GM19452 (cell line): ENCODE measurements around the gene BMP7.
"Not testable (repeated sequence)": the region's sequence is repeated elsewhere in the genome, so short reads cannot be mapped to it uniquely, and the experiment has no call there.

Experiments used
- ATAC-seq: cut with Tn5 transposase; IDR thresholded peaks from one replicate; pipeline ENCODE4 v1.9.1; 2021; ENCODE audit not compliant: unreplicated experiment

Gene BMP7

DNA sequence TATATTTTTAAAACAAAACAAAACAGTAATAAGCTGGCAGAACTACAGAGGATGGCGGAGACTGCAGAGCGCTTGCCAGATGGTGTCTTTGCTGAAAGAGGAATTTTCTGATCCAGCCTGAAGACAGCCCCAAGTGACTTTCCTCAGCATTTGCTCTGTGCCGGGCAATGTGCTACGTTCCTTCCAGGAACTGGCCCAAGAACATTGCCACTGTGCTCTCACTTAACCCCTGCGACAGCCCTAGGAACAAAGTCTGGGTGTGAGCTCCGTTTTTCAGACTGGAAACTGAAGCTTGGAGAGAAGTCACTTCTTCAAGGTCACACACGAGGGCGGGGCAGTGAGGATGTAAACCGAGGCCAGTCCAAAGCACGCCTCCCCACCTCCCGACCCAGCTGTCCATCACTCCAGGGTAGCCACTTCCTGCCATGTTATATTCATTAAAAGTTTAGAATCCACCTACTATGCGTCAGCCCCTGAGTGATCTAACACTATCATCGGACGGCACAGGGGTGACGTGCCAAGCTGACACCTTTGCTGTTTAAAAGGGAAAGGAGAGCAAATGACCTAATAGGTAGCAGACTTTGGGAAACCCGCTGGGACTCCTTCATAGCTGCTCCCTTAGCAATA is 22.3 kb upstream of the BMP7 start:
- ATAC-seq = no peak

DNA sequence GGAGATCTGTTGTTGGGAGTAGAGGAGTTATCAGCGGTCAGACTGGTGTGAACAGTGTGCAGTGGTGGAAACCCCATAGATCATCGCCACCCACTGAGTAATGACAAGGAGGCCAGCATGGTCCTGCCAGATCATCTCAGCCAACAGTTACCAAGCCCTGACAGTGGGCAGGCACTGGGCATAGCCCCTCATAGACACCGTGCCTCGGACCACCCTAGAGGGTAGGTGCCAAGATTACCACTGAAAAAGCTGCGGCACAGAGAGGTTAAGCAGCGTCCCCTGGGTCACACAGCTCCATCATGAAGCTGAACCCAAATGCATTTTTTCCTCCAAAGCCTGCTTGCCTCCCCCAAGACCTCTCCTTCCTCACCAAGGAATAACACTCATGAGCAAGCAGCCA is 21.5 kb upstream of the BMP7 start:
- no peak for ATAC-seq

DNA sequence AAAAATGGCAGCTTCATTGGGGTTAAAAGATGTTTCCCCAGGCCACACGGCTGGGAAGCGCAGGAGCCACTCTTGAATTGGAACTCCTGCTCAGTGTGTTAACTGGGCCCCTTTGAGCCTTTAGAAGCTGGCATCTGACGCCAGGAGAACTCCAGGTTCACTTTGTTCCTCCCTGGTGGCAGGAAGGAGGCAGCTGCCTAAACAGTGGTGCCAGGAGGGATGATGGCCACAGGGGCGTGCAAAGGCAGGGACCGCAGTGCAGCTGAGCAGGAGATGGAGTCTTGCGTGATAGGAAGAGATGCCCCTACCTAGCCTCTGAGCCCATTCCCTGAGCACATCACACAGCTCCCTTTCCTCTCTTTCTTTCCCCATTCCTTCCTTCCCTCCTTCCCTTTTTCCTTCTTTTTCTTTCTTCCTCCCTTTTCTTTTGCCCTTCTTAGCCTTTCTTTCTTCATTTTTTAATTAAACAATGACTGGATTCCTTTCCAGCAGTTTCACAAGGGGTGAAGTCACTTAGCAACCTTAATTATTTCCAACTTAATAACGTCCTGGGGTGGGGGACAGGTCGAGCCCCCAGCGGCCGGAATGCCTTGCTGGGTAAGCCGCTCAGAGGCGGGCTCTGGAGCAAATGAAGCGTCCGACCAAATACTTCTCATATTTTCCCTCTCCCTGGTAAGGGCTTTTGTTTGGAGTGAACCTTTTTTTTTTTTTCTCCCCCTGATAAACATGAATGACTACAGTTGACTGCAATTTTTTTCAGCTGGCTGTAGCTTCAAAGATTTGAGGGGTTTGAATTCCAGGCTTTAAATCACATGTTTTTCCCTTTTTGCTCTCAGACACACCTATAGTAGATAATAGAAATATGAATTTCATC is 20.8 kb upstream of the BMP7 start:
- no peak for ATAC-seq

DNA sequence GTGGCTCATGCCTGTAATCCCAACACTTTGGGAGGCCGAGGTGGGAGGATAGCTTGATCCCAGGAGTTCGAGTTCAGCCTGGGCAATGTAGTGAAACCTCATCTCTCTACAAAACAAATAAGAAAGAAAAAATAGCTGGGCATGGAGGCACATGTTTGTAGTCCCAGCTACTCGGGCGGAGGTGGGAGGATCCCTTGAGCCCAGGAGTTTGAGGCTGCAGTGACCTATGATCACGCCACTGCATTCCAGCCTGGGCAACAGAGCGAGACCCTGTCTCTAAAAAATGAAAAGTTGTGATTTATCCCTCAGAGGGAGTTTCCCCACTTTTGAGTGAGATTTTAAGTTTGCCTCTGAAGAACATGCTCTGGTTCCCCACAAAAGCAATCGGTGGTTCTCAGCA is 17.4 kb upstream of the BMP7 start:
- ATAC-seq = no peak

DNA sequence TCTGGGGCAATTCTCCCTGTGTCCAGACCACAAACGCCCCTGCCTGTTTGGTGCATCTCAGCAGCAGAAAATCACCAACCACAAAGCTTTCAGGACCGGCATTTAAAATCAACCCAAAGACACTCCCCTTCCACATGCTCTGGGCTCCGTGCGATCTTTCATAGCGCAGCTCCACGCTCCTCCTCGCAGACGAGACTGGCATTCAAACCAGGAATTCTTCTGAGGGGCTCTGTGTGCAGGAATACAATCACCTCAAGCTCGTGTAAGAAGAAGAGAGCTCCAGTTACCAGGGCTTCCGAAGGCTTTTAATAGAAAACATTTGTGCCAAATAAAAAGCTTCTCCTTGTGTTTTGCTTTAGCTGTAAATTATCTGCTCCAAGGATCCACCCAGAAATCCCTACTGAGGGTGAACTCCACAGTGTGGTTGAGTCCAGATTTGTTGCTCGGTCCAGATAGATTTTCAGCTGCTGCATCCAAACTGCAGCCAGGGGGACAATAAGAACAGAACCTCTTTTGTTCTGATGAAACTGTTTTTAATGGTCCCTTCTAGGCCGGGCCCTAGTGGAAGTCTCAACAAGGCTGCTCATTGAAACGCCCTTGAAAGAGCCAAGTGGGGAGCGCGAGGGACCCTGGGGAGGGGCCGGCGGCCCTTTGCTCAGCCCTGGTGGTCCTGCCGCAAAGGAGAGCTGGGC is 16.4 kb upstream of the BMP7 start:
- ATAC-seq = no peak

DNA sequence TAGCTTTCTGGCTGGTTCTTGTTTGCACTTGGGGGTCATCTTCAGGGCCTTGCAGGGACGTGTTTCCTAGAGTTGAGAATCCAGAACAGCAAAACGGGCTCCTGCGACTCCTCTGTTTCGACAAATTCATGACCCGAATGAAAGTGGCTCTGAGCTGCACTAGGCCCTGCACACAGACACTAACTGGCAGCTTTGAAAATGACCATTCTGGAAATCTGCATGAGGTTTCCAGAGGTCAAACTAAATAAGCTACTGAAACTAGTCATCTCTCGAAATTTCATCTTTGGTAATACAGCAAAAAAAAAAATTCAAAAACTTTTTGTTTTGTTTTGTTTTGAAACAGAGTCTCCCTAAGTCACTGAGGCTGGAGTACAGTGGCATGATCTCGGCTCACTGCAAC is 15.5 kb upstream of the BMP7 start:
- no peak for ATAC-seq

DNA sequence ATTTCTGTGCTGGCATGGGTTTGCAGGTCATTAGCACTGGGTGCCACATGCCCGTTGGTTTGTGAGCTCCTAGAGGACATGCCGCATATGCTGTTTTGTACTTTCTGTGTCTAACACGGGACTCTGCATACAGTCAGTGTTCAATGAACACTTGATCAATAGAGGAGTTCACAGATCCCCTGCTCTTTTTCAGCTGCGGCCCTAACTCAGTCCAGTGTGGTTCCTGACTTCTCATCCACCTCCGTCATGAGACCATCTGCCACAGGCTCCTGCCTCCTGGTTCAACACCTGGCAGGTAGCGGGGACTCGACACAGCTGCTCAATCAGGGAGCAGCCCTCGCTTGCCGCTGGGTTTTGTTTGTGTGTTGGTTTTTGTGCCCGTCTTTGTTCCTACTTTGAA is 13.8 kb upstream of the BMP7 start:
- no peak for ATAC-seq

DNA sequence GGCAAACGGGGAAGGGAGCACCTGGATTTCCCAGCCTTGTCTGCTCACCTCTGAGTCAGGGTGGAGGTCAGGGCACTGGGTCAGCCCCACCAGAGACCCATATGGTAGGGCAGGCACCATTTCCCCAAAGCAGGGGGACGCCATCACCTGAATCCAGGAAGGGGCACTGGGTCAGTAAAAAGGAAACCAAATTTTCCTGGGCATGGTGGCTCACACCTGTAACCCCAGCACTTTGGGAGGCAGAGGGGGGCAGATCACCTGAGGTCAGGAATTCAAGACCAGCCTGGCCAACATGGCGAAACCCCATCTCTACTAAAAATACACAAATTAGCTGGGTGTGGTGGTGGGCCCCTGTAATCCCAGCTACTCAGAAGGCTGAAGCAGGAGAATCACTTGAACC is 13.1 kb upstream of the BMP7 start:
- not testable (repeated sequence) for ATAC-seq

DNA sequence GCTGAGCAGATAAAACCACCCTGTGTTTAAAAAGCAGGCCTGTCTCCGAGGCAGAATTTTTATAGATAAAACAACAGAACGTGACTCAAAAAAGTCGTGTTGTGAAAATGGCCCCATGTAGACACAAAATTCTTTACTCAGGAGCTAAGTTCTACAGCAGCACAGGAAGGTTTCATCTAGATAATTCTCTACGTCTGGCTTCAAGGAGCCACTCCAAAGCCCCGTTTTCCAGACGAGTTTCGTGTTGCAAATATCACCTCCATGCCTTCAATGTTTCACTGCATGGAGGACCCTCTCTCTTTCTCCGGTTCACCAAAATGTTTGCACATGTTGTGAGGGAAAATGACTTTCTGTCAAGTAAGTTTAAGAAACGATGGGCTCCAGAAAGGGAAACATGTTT is 12.0 kb upstream of the BMP7 start:
- ATAC-seq = no peak

DNA sequence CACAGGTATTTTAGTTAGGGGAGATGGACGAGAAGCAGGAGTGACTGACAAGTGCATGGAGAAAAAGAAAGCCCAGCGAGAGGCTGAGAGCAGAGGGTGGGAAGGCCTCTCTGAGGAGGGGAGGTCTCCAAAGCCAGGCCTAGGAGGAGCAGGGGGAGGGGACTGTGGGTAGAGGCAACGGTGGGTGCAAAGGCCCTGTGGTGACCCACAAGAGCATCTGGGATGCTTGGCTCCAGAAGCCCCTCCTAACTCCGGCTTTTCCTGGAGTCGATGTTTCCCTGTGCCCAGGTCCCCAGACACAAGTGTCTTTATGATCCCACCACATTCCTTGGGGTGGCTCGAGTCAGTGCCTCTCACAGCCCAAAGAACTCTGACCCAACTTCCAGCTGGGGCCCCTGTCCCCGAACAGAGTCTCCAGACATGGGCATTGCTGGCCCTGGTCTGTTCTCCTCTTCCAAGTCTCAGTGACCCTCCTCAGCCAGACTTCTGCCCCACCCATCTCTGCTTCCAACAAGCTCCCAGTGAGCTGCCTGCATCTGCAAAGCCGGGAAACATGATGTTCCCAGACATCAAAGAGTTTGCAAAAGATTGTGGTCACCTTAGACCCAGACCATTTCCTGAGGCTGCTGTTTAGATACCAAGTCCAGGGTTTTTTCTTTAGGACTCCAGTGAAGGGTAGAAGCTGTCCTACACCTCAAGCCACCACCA is 11.1 kb upstream of the BMP7 start:
- ATAC-seq = no peak

DNA sequence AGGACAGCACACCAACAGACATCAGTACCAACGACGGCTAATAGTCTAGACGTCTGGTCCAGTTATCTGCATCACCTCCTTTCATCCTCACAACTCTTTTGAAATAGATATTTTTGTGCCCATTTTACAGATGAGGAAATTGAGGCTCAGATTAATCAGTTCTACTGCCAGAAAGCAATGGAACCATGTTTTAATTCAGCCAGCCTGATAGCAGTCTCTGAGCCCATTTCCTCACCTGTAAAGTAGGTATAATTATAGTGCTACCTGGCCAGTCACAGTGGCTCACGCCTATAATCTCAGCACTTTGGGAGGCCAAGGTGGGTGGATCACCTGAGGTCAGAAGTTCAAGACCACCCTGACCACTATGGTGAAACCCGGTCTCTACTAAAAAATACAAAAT is 9.8 kb upstream of the BMP7 start:
- no peak for ATAC-seq

DNA sequence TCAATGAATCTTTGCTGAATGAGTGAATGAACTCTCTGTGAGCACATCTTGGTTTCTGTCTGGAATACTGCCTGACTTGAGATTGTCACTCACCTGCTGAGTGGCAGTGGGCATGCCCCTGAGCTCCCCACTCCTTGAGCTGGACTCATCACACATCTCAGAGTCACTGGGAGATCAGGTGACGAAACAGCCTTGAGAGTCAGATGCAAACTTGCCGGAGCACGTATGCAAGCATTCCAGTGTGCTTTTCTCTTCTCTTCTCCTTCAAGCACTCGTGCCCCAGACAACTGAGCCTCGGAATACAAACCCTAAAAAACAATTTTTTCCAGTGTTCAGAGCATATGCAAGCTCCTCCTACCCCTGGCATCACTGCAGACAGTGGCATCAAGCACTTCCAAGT is 9.4 kb upstream of the BMP7 start:
- ATAC-seq = no peak

DNA sequence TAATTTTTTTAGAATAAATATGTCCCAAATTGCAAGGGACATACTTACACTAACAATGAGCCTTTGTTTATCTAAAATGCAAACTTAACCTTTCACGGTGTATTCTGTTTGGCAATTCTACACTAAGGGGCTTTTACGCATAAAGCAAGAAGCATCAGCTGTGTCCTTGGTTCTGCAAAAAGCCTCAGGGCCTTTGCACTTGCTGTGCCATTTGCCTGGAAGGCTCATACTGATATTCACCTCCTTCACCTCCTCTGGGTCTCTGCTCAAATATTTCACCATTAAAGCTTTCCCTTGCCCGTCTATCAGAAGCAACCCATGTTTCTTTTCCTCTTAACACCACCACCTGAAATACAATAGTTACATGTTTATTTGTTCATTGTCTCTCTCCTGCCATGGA is 8.9 kb upstream of the BMP7 start:
- ATAC-seq = no peak

DNA sequence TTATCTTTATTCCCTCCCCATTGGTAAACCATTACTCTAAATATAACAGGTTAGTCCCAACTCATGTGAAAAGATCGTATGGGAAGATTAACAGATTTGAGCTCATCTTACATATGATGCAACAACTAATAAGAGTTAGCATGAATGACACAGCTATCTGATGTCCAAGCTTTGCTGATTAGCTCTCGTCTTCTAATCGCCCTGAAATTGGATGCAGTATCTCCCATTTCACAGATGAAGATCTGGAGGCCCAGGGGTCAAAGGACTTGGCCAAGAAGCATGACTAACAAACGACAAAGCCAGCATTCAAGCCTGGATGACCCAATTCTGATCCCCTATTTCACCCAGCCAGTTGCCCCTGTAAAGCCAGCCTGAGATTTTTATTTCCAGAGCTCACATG is 8.4 kb upstream of the BMP7 start:
- ATAC-seq = no peak

DNA sequence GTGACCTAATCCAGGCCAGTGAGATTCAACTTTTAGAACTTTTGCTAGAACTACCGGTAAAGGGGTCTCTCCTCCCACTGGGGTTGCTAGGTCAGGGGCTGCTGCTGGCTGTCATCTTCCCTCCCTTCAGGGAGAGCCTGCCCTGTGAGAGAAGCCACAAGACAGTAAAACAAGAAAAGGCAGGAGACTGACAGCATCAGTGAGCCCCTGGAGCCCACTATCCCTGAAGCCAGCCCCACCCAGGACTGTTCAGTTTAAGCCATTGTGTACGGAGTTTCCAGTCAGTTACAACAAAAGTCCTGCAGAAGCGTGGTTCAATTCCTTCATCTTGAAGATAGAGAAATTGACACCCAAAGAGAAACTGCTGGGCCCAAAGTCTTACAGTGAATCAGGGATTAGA is 7.9 kb upstream of the BMP7 start:
- no peak for ATAC-seq

DNA sequence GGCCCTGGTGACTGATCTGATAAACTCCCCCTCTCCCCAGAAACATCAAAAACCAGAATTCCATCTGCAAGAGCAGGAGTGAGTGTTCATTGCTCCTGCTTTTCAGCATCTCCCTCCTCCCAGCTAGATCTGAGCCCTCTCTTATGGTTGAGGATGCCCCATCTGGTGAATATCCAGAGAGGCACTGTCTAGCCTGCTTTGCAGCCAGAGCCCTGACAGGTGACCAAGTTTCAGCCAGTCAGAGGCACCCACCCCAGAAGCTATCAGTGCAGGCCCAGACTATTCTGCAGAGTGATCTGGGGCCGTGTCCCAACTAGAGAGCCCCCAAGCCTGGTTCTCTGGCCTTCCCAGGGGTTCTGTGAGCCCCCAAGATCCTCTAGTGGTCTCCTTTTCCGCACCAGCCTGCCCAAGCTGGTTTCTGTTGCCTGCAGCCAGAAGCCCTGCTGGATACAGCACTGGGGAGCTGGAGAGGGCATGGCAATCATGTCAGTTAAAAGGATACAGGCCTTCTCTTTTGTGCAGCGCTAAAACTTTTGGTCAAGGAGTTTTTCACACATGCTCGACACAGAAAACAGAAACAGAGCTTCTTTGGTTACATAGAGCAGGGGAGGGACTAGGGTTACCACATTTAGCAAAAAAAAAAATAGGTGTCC is 6.6 kb upstream of the BMP7 start:
- no peak for ATAC-seq

DNA sequence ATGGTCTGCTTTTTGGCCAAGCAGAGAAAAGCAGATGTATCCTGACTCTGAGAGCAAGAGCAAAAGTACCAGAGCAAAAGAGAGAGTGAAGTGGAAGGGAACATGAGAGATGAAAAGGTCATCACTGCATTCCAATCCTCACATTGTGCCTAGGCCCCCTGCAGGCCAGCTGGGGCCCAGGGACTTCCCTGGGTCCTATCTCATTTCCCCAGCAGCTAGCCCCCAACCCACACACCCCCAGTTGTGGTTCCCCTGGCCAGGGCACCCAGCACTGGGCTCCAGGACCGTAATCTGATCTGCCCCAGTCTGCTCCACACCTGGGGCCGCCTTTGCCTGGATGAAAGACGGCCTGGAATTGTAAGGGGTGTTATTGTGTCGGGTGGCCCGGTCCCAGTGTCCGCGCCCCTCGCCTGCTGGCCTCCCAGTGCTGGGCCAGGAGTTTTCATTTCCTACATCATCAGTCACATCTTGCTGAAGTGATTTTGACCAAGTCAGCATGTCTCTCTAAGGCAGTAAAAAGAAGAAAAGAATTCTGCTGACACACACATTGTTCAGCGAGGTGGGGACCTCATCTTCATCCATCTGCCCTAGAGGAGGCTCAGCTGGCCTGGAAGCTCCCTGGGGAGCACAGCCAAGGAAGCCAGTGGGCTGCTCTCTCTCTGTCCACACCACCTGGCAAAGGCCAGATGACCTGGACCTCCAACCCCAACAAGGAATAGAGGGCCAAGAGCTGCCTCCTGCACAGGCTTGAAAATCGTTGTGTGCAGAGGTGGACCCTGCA is 4.0 kb upstream of the BMP7 start:
- no peak for ATAC-seq

DNA sequence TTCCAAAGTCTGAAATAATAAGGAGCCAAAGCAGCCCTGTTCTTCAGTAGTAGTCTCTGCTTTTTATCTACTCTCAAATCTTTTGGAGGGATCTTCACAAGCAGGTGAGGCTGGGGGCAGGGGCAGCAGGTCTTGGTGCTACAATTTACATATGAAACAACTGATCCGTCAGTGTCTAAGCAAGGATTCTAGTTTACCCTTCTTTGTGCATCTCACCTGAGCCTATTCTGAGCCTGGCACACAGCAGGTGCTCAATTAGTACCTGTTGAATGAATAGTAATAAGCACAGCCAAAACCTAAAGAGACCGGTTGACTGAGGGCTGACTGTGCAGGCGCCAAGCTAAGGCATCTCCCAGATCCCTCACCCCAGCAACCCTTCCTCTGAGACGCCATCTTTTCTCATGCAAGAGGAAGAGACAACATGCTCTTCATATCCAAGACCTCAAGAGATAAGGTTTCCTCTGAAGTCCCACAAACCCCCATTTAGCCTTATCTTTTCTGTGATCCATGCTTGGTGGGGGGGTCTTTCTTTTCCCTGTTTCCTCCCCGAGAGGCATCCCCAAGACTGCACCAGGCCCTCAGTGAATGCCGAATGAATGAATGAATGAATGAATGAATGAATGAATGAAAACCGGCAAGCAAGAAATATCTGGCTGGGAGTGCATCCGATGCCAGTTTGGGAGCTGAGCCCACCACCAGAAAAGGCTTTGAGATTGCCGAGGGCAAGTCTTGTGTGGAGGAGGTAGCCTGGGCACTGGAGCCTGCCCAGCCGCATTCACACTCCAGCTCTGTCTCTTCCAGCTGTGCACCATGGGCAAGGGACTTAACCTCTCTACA is 2.9 kb upstream of the BMP7 start:
- no peak for ATAC-seq

DNA sequence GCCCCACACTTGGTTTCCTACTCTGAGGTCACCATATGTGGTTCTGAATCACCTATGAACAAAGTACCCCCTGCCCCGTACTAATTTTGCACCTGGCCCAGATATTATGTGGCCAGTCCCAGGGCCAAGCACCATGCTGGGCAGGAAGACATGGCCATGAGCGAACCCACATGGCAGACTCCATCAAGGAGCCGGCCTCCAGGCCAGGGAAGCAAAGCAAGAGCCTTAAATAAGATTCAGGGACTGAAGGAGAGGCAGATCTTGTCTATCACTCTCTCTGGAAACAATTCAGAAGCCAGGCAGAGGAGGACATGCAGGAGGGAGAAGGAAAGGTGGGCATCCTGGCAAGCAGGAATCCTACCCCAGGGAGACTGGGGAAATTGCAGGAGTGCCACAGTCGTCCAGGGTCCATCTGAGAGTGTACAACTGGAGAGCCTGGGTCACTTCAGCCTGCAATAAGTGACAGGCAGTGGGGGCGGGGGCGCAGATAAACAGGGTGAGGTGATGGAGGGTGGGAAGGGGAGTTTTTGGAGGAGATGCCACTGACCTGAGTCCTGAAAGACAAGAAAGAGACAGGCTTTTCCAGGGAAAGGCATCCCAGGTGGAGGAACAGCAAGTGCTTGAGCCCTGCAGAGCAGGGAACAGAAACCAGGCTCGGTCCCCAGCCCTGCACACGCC is 2.1 kb upstream of the BMP7 start:
- no peak for ATAC-seq
